C4-2B (cell line): Measurements from ENCODE around the gene SPRED2.

Experiments
- H3K27ac ChIP-seq: fragments of 450-650 bp; 2 replicates; pipeline ENCODE4 v1.5.1; 2017
- CTCF ChIP-seq: fragments of 450-650 bp; conservative IDR thresholded peaks from 2 replicates; pipeline ENCODE4 v1.5.1; 2017; ENCODE audit warnings: mild to moderate bottlenecking
- ZFX ChIP-seq: fragments of 450-650 bp; IDR thresholded peaks from 2 replicates; pipeline ENCODE4 v1.6.1; 2017

Gene SPRED2

GRCh38 chr2:65473045-65473444, 40.6 kb upstream of the SPRED2 start:
- TF ChIP-seq ZFX (no peak), CTCF (no peak)
- H3K27ac ChIP-seq = no peak overlapping the region

- TF ChIP-seq CTCF = no peak
- no peak for TF ChIP-seq ZFX
Measured at GRCh38 chr2:65471409-65471808, 39.0 kb upstream of the SPRED2 start.

GRCh38 chr2:65466551-65466950, 34.2 kb upstream of the SPRED2 start:
- H3K27ac ChIP-seq = no peak overlapping the region
- TF ChIP-seq CTCF (no peak), ZFX (no peak)

More at GRCh38 chr2:65471409-65471808, 39.0 kb upstream of the SPRED2 start:
- H3K27ac ChIP-seq = no peak overlapping the region

GRCh38 chr2:65465857-65466256, 33.5 kb upstream of the SPRED2 start:
- TF ChIP-seq CTCF (no peak), ZFX (no peak)

GRCh38 chr2:65465124-65465523, 32.7 kb upstream of the SPRED2 start:
- no peak overlapping the region for H3K27ac ChIP-seq
- TF ChIP-seq ZFX = no peak
- no peak for TF ChIP-seq CTCF

More at GRCh38 chr2:65465857-65466256, 33.5 kb upstream of the SPRED2 start:
- H3K27ac ChIP-seq = no peak overlapping the region

GRCh38 chr2:65464604-65465003, 32.2 kb upstream of the SPRED2 start:
- H3K27ac ChIP-seq = no peak overlapping the region
- TF ChIP-seq CTCF (no peak), ZFX (no peak)

GRCh38 chr2:65458999-65459398, 26.6 kb upstream of the SPRED2 start:
- TF ChIP-seq ZFX (no peak), CTCF (no peak)

More at GRCh38 chr2:65458999-65459398, 26.6 kb upstream of the SPRED2 start:
- no peak overlapping the region for H3K27ac ChIP-seq
